HG03571 (cell line): ENCODE data around the gene THUMPD3.
A peak's percentile ranks its signal among the peaks of the same experiment; 100 is the strongest.

ENCODE experiments used
- ATAC-seq: cut with Tn5 transposase; IDR thresholded peaks from one replicate; pipeline ENCODE4 v1.9.1; 2021; ENCODE audit not compliant: unreplicated experiment

THUMPD3 gene, protein sequence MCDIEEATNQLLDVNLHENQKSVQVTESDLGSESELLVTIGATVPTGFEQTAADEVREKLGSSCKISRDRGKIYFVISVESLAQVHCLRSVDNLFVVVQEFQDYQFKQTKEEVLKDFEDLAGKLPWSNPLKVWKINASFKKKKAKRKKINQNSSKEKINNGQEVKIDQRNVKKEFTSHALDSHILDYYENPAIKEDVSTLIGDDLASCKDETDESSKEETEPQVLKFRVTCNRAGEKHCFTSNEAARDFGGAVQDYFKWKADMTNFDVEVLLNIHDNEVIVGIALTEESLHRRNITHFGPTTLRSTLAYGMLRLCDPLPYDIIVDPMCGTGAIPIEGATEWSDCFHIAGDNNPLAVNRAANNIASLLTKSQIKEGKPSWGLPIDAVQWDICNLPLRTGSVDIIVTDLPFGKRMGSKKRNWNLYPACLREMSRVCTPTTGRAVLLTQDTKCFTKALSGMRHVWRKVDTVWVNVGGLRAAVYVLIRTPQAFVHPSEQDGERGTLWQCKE

DNA sequence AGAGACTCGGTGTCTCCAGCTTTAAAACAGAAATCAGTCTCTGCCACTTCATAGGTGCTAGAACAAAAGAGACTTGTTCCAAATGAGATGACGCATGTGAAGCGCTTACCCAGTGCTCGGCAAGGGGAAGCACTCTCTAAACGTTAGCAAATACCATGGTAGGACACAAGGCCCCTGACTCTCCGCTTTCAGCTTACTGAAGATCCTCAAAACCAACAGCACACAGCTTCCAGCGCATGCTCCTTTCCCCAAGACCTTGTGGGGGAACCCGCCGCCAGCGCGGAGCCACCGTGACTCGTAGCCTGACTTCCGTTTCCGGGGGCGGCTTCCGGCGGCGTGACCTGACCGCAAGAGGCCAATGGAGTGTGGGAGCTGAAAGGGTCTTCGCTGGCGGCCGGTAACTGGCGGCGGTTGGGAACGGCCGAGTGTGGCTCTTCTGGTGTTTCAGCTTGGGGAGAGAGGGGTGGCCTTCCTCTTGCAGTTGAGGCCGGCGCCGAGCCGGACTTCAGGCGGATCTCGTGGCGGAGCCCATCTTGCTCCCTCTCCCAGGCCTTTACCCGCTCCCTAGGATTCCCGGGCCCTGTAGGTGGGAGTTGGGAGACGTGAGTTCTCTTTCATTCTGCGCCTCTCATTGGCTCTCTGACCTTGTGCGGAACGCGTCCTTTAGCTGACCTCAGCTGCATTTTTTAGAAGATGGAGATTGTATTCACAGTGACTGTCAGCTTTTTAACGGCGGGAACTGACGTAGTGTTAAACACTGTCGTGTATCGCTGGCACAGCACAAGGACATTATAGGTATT, at the start of gene THUMPD3:
Gene THUMPD3 (plus strand): TSS at position 324 of the 800 bp plus-strand sequence. CDS start 2,015 bp downstream, outside the sequence.
- ATAC-seq, result peak; percentile 94

DNA sequence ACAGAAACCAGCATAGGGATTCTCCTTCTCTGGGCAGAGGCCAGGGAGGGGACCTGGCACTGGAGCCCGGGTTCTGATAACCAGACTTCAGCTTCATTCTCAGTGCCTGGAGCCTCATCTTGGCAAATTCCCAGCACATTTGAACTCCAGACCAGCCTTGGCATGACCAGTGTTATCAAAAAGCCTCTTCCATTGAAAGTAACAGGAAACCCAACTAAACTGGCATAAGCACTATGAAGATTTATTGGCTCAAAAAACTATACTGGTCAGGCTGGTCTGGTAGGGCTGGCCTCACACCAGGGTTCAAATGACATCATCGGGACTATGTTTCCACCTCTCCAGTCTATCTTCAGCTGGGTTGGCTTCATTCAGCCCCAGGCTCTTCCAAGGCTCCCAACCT, 48.1 kb upstream of the THUMPD3 start:
- no peak for ATAC-seq

DNA sequence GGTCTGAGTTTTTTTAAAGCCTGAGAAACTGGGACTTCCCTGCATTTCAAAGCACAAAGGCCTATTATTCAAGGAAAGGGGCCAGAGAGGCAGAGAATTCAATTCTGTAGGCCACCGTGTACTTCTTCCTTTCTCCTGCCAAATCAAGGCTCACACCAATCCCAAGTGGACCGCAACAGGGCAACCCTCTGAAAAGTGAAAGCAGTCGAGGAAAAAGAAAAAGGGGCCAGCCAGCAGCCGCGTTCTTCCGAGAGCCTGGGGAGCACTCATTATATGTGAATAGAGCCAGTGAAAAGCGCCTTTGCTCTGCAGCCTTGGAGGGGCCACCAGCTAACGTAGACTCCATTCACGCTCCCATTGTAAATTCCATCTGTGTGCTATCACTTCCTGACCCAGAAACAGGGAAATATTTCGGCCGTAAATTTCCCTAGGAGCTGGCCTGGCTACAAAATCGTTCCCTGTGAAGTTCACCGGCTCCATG, 45.9 kb upstream of the THUMPD3 start:
- ATAC-seq, result no peak

DNA sequence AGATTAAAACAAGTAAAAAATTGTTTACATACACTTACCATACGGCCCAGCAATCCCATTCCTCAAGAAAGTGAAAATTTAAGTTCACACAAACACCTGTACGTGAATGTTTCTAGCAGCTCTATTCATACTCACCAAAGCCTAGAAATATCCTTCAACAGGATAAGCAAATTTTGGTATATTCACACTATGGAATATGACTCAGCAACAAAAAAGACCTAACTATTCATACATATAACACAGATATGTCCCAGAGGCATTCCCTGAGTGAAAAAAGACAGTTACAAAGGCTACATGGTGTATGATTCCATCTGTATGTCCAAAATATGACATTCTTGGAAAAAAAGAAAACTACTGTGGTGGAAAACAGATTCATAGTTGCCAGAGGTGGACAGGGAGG, 40.1 kb upstream of the THUMPD3 start:
- ATAC-seq, result no peak

DNA sequence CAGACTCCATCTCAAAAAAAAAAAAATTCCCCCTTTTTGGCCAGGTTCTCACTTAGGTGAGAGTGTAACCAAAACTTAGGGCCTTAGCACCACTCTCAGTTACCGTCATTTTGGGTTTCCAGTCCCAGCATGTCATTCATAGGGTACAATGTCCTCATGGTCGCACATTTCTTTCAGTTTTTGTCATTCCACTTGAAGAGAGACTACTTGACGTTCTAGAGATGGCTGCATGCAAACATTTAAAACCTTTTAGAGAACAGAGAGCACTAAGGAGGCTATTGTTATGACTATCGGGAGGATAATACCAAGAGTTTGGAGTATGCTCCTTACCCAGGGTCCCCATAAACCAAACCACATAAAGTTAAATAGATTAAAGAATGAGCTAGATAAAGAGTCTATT, 37.9 kb upstream of the THUMPD3 start:
- ATAC-seq, result no peak

DNA sequence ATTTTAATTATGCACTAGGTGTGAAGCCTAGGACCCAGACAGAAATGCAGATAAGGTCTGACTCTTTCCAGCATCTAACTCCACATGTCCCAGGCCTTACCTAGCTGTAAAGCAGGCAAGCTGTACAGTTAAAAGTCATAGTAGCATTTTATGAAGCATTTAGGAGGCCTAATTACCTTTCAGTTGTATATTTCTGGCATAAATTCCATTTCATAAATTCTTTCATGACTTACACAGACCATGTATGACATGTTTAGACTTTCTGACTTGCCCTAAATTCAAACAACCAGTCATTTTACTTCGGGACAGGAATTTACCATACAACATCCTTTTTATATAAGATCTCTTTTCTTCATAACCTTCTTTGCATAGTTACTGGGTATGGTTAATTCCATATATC, 35.3 kb upstream of the THUMPD3 start:
- no peak for ATAC-seq

DNA sequence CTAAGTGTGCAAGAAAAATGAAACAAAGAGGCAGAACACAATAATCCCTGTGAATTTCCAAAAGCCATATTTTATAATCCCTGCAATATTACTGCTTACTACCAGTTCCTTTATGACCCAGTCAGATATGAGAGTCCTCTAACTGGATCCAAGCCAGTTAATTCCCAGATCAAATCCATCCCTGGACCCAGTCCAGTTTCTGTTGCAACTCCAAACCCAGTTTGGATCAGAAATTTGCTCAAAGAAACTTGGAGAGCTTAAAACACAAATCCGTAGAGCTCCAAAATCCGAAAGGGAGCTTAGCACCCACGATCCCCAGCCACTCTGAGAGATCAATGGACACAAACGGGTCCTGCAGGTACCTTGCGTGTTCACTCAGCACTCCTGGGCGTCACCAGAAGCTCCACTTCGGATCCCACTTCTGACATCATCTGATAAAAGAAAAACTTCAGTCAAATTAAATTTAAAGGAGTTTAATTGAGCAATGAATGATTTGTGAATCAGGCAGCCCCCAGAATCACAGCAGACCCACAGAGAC, 32.6 kb upstream of the THUMPD3 start:
- ATAC-seq, result no peak

DNA sequence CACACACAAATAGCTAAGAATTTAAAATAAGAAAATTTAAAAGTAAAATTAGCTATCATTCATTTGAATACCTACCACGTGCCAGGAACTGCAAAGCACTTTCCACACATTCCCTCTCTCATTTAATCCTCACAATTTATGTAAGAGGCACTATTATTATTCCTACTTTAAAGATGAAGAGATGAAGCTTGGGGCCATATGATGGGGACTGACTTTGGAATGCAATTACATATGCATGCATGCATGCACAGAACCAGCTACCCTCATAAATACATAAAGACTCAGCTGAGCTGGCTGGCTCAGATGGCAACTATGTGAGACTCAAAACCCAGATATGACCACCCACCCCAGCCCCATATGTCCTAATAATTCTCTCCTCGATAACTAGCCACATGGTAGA, 31.7 kb upstream of the THUMPD3 start:
- ATAC-seq, result no peak

DNA sequence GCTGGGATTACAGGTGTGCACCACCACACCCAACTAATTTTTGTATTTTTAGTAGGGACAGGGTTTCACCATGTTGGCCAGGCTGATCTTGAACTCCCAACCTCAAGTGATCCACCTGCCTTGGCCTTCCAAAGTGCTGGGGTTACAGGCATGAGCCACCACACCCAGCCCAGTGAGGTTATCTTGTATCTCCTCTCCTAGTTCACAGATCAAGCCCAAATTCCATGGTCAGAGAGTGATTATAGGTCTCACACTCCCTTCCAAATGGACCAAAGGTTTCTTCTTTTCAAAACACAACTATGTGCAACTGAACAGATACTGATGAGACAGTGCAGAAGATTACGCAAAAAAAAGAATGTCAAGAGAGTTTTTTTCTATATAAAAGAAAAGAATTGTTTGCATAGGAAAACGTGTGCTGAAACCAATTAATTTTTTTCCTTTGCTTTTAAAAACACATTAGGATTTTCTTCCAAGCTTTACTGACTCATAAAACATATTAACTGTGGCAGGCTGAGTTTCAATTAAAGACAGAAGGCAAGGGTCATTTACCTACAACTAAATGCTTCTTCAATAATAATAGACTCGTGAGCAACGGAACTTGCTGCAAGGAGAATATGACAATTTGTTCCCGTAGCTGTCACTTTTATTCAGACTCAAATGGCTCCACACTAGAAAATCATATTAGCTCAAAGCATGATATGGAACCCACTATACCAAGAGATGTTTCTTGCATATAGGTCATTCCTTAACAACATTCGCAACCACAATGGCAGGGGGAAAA, 30.4 kb upstream of the THUMPD3 start:
- no peak for ATAC-seq

DNA sequence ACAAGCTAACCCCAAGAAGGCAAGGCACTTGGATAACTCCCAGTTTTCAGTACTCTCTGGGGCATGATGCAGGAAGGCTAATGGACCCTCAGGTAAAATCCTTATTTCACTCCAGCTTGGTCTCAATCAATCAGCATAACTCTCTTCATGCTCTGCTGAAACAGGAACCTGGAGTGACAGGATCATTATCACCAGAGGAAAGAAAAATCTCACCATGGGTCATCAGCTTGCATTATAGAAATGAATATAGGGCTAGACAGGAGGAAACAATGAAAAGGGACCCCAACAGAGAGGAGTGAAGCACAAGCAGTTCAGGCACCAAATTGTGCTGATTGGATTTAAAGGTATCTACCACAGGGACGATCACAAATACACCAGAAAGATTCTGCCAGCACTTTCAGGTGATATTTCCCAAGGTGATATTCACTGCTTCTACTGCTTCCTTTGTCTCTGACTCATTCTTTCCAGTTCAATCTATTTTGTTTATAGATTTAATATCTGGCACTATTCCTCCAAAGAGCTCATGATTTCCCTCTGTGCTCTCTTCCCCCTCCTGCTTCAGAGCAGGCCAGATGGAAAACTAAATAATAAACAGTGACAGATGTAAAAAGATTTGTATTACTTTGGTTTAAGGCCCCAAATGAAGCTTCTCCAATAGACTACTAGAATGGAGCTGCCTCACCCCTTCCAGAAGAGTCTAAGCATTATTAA, 22.9 kb upstream of the THUMPD3 start:
- ATAC-seq, result no peak

DNA sequence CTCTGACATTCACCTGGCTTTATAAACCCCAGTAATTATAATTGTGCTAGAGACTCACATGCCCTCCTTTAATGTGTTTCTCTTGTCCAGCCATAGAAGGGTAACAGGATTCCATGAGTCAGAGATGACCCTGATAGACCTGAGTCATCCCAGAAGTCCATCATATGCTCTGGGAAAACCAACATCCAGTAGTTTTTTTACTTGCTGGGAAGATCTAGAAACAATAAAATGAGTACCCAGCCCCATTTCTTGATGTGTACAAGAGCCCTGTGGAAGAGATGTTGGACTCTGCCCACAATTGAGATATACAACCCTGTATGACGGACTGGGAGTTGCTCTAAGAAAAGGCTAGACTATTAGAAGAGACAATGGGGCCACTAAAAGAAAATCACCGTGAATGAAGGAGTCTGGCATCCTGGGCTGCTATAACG, 22.4 kb upstream of the THUMPD3 start:
- ATAC-seq, result no peak

DNA sequence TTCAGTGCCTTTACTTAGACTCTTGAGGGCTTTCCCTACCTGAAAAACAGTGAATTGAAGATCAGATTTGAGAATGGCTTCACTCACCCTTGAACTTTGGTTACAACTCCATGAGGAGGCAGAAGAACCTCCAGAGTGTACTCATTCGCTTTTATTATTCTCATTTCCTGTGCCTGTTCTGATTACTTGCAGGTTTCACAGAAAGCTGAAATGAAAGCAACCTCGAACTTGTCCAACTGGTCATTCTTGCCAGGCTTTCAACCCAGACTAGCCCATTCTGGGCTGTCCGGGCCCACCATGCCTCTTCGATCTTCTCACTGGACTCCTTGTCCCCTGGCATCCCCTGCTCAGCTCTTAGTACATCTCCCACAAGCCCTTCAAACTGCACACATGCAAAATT, 20.2 kb upstream of the THUMPD3 start:
- ATAC-seq, result no peak

DNA sequence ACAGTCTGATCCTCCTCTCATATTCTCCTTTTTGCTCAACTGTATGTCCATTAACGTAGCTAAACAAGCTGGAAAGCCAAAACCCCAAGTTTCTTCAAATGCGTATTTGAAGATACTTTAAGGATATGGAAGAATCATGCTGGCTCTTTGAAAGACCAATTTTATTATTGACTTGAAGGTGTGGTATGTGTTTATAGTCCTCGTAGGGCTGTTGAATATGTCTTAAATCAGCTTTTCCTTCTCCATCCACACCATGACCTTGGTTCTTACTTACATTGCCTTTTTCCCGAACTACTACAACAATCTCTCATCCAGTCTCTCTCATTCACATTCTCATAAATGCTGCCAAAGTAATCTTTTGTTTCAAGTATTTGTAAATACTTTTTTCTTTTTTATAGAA, 19.7 kb upstream of the THUMPD3 start:
- ATAC-seq, result no peak

DNA sequence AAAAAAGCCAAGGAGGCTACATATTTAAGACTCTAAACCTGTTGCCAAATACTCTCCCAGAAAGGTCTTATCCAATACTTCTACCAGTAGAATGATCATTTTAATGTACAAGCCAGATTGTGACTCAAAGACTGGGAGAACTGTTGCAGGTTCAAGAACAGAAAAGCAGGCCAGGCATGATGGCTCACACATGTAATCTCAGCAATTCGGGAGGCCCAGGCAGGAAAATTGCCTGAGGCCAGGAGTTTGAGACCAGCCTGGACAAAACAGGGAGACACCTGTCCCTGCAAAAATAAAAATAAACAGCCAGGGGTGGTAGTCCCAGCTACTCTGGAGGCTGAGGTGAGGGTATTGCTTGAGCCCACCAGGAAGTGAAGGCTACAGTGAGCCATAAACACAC, 17.8 kb upstream of the THUMPD3 start:
- ATAC-seq, result no peak

DNA sequence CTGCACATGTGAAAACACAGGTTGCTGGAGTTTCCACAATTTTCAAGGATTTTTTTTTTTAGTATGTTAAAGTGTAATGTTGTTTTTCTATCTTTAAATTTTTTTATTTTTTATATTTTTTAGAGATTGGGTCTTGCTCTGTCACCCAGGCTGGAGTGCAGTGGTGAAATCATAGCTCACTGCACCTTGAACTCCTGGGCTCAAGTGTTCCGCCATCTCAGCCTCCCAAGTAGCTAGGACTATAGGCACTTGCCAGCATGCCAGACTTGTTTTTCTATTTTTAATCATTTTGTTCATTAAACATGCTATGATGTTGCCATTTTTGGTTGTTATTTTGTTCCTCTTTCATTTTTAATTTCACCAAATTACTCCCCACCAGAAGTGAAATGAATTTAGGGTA, 16.7 kb upstream of the THUMPD3 start:
- no peak for ATAC-seq

DNA sequence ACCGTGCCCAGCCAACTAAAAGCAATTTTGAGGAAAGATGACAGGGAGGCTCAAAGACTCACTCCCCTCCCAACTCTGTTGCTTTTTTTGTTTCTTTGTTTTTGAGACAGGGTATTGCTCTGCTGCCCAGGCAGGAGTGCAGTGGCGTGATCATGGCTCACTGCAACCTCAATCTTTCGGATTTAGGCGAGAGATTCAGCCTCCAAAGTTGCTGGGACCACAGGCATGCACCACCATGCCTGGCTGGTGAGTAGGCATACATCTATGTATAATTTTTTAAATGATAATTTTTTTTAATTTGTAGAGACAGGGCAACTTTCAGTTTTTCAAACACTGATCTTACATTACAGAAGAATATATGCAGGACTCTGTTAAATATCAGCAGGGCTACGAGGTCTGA, 15.8 kb upstream of the THUMPD3 start:
- ATAC-seq, result no peak

DNA sequence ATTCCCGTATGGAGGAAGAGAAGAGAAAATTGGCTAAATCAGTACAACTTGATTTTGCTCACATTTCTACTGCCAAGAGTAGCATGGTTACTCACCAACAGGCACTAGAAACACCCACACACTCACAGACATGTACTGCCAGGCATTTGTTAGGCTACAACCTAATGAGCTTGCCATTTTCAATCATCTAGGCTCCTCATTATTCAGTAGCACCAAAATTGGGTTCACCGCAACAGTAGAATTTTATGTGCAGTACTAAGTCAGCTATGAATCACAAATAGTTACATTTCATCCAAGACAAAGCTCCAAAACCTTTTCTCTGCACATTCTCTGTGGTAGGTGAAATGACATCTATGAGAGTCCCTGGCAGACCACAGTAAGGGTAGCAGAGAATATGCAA, 15.0 kb upstream of the THUMPD3 start:
- ATAC-seq, result no peak

DNA sequence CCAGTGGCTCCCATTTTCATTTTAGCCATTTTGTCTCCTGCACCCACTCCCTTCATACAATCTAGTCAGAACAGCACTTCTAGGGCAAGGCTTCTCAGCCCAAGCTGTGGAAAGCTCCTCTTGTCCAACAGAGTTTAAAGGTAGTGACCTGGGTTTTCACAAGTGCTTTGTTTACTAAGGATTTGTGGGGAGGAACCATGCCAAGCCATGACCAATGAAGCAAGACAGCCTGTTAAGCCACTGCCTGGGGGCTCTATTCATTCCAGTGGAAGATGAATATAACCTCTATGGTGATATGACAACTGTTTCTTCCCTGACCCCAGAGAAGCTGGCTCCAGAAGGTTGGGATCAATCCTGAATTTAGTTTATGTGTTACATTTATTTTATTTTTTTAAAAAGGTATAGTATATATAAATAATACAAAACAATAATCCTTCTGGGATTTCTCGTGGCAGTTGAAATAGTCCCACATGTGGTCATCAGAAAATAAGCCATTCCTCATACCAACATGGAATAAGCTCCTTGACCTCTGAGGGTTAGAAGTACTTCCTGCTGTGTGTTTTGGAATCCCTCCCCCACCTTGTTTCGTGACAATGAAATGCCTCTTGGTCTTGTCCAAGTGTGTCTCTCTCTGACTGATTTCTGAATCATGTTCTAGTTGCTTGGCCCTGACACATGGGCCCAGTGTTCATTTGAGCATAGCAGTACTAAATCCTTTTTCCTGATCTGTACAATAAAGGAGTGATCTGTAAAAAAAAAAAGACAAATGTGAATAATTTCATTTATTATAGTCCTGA, 13.3 kb upstream of the THUMPD3 start:
- ATAC-seq, result no peak

DNA sequence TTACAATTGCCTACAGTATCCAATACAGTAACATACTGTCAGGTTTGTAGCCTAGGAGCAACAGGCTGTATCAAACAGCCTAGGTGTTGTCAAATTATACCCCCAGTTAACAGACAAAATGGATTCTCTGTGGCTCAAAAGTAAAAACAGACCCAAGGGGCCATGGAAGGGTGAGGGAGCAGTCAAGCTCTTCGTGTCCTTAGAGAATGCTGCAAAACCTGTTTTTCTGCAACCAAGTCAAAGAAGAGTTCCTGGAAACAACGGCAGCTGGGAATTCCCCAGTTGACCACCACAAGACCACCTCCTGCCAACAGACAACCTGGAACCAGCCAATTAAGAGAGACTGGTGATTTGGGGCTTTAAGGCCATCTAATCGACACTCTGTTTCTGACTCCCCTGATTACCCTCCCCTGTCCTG, 11.1 kb upstream of the THUMPD3 start:
- ATAC-seq, result no peak
